ENCODE measurements around the gene C1QTNF7.

The C1QTNF7 gene

GRCh38 chr4:15427701-15428100, at the start of gene C1QTNF7:
Gene C1QTNF7, plus strand, starts transcription at chr4:15428033. Its CDS starts 7,711 bp downstream, at chr4:15435744.
- no peaks in the 10 kb centered on the region for H3K36me3 Mint-ChIP-seq
- no peaks in the 10 kb centered on the region for H3K27me3 Mint-ChIP-seq
- H3K9me3 Mint-ChIP-seq: peaks cover 8% of the 10 kb centered on the region
- H3K27ac Mint-ChIP-seq: no peak within 1 kb of the TSS
- H3K4me1 Mint-ChIP-seq: peaks cover 6% of the 10 kb centered on the region
- H3K4me3 Mint-ChIP-seq: no peak within 1 kb of the TSS
- ATAC-seq: no peak

GRCh38 chr4:15378062-15378461, 49.8 kb upstream of the C1QTNF7 start:
- Mint-ChIP-seq H3K4me1 (peaks cover 20% of the 10 kb centered on the region), H3K36me3 (no peaks in the 10 kb centered on the region), H3K27me3 (no peaks in the 10 kb centered on the region), H3K4me3 (no peak overlapping the region), H3K27ac (no peak overlapping the region), H3K9me3 (no peaks in the 10 kb centered on the region)
- ATAC-seq: no peak

GRCh38 chr4:15378493-15378892, 49.3 kb upstream of the C1QTNF7 start:
- Mint-ChIP-seq H3K4me3 (no peak overlapping the region), H3K27me3 (no peaks in the 10 kb centered on the region), H3K27ac (no peak overlapping the region), H3K4me1 (peaks cover 20% of the 10 kb centered on the region), H3K9me3 (no peaks in the 10 kb centered on the region), H3K36me3 (no peaks in the 10 kb centered on the region)
- no peak for ATAC-seq

DNA sequence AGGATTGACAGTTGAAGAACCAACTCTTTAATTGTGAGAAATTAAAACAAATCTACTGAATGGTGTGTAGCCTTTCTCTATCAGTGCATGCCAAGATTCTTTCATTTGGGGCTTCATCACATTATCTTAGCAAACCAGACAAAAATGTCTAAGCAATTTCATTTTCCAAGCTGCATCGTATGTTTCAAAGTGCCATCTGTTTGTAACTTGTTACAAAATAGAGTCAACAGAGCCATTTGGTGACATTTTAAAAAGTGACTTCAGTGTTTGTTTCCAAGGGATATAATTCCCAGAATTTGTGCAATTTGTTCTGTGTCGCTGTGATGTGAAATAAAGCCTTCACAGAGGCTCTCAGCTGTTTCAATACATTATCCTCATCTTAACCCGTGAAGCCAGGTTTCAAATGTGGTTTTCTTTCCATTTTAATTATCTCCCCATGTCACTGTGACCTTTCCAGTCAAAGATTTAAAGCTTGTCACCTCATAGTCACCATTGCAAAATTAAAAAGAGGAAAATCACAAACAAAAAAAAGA, 46.0 kb upstream of the C1QTNF7 start:
- Mint-ChIP-seq H3K4me1 (peaks cover 6% of the 10 kb centered on the region), H3K27me3 (no peaks in the 10 kb centered on the region), H3K27ac (no peak overlapping the region), H3K4me3 (no peak overlapping the region), H3K36me3 (no peaks in the 10 kb centered on the region), H3K9me3 (no peaks in the 10 kb centered on the region)
- ATAC-seq: no peak

DNA sequence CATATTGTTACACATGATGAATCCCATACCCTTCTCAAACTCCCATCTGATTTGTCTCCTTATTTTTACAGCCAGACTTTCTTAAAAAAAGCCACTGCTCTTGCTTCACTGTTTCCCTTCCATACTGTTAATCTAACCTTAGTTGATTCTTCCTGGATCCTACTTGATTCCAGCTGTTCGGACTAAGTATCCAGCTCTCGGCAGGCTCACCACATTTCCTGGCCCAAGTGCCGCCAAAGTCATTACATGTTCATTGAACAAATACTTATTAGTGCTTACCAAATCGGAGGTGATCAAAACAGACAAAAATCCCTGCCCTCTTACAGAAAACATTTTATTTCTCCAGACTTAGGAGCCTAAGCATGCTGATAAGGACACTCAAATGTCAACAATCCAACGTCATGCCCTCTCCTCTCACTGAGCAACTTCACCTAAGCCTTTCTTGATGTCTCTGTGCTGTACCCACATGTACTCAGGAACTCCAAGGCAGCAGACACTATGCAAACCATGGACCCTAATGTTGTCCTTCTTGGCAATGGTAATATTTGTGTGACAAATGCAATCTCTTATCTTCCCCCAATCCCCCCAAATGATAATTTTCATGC, 45.1 kb upstream of the C1QTNF7 start:
- H3K27me3 Mint-ChIP-seq: no peaks in the 10 kb centered on the region
- H3K4me1 Mint-ChIP-seq: peaks cover 4% of the 10 kb centered on the region
- H3K36me3 Mint-ChIP-seq: no peaks in the 10 kb centered on the region
- no peaks in the 10 kb centered on the region for H3K9me3 Mint-ChIP-seq
- no peak for ATAC-seq
- H3K4me3 Mint-ChIP-seq: no peak overlapping the region
- no peak overlapping the region for H3K27ac Mint-ChIP-seq

- H3K9me3 Mint-ChIP-seq: no peaks in the 10 kb centered on the region
- H3K27me3 Mint-ChIP-seq: no peaks in the 10 kb centered on the region
- ATAC-seq: no peak
- H3K36me3 Mint-ChIP-seq: no peaks in the 10 kb centered on the region
- H3K27ac Mint-ChIP-seq: no peak overlapping the region
- H3K4me3 Mint-ChIP-seq: no peak overlapping the region
- no peaks in the 10 kb centered on the region for H3K4me1 Mint-ChIP-seq
Observed at GRCh38 chr4:15385515-15385914, 42.3 kb upstream of the C1QTNF7 start.

GRCh38 chr4:15385928-15386327, 41.9 kb upstream of the C1QTNF7 start:
- Mint-ChIP-seq H3K9me3 (no peaks in the 10 kb centered on the region), H3K4me1 (no peaks in the 10 kb centered on the region), H3K27ac (no peak overlapping the region), H3K27me3 (no peaks in the 10 kb centered on the region), H3K36me3 (no peaks in the 10 kb centered on the region), H3K4me3 (no peak overlapping the region)
- ATAC-seq: no peak

DNA sequence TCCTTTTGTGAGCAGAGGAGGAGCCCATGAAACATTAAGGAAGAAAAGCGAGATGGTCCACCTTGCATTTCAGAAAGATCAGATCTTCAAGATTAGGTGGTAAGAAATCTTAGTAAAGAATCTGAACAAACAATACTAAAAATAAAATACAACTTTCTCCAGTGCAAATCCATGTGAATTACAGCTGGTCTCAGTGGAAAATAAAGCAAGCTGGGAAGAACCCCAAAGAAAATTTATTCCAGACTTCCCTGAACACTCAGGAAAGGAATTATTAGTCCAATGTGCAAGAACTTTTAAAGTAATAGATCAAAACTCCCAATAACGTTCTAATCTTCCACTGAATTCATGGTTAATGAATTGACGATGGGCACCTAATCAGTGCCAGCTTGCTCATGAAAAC, 37.3 kb upstream of the C1QTNF7 start:
- Mint-ChIP-seq H3K27me3 (no peaks in the 10 kb centered on the region), H3K36me3 (no peaks in the 10 kb centered on the region), H3K4me3 (no peak overlapping the region), H3K27ac (no peak overlapping the region), H3K4me1 (no peaks in the 10 kb centered on the region), H3K9me3 (no peaks in the 10 kb centered on the region)
- ATAC-seq: no peak

DNA sequence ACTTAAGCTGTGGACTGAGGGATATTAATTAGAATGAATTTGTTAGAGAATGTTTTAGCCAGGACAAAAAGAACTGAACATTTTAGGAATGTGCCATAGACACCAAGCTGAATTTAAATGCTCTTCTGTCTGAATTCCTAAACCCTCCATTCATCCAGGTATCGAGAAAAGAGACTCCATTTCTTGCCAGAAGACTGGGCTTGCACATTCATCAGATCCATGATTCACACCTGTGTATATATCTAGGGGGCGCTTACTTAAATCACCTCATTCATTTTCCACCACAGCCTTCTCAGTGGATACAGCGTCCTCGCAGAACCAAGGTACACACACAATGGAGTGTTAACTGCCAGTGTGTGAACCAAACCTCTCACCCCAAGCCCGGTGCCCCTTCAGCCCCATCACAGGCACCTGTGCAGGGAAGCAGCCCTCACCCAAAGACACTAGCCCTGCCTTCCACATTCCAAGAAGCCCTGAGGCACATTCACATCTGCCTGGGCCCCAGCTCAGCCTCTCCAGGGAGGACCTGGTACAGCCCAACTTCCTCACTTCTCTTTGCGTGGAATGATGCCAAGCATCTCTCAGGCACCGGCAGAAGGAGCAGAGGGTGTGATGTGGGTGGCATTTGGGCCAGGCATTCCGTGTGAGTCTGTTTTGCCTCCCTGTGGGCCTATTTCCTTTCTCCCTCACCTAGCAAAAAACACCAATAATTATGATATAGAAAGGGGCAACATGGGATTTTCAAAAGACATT, 35.6 kb upstream of the C1QTNF7 start:
- ATAC-seq: no peak
- Mint-ChIP-seq H3K4me1 (peaks cover 7% of the 10 kb centered on the region), H3K27ac (no peak overlapping the region), H3K27me3 (no peaks in the 10 kb centered on the region), H3K36me3 (no peaks in the 10 kb centered on the region), H3K9me3 (no peaks in the 10 kb centered on the region), H3K4me3 (no peak overlapping the region)

GRCh38 chr4:15395311-15395710, 32.5 kb upstream of the C1QTNF7 start:
- ATAC-seq: no peak
- Mint-ChIP-seq H3K4me3 (no peak overlapping the region), H3K27me3 (no peaks in the 10 kb centered on the region), H3K27ac (no peak overlapping the region), H3K36me3 (no peaks in the 10 kb centered on the region), H3K4me1 (peaks cover 14% of the 10 kb centered on the region), H3K9me3 (no peaks in the 10 kb centered on the region)

- no peaks in the 10 kb centered on the region for H3K36me3 Mint-ChIP-seq
- H3K4me3 Mint-ChIP-seq: no peak overlapping the region
- no peak overlapping the region for H3K27ac Mint-ChIP-seq
- peaks cover 24% of the 10 kb centered on the region for H3K4me1 Mint-ChIP-seq
- no peaks in the 10 kb centered on the region for H3K9me3 Mint-ChIP-seq
- peak; percentile 61 for ATAC-seq
- H3K27me3 Mint-ChIP-seq: no peaks in the 10 kb centered on the region
Observed at GRCh38 chr4:15396157-15396800, 31.6 kb upstream of the C1QTNF7 start.

DNA sequence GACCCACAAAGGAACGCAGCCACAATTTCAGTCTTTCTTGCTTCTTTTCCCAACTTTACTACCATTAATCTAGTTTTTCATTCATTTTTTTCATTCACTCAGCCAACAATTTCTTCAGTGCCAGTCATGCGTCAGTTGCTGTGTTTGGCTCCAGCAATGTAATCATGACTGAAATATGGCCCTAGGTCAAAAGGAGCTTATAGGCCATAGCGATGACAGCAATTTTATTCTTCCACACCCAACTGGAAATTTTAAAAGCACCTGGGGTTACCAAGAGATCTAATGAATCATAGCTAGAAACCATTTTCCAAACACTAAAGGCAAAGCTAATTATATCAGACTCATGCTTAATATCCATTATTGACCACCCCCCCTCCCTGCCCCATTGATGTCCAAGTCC, 29.8 kb upstream of the C1QTNF7 start:
- Mint-ChIP-seq H3K9me3 (no peaks in the 10 kb centered on the region), H3K27me3 (no peaks in the 10 kb centered on the region), H3K4me3 (no peak overlapping the region), H3K36me3 (no peaks in the 10 kb centered on the region), H3K27ac (no peak overlapping the region), H3K4me1 (peaks cover 32% of the 10 kb centered on the region)
- ATAC-seq: no peak

DNA sequence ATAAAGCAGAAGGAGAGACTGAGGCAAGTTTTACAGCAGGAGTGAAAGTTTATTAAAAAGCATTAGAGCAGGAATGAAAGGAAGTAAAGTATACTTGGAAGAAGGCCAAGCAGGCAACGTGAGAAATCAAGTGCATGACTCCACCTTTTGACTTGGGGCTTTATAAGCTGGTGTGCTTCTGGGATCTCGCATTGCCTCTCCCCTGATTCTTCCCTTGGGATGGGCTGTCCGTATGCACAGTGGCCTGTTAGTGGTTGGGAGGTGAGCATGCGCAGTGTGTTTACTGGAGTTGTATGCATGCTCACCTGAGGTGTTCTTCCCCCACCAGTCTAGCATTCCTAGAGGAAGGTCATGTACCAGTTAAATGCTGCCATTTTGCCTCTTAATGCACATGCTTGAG, 29.1 kb upstream of the C1QTNF7 start:
- peaks cover 32% of the 10 kb centered on the region for H3K4me1 Mint-ChIP-seq
- H3K36me3 Mint-ChIP-seq: no peaks in the 10 kb centered on the region
- no peak overlapping the region for H3K4me3 Mint-ChIP-seq
- H3K9me3 Mint-ChIP-seq: no peaks in the 10 kb centered on the region
- no peak overlapping the region for H3K27ac Mint-ChIP-seq
- H3K27me3 Mint-ChIP-seq: no peaks in the 10 kb centered on the region
- ATAC-seq: no peak

DNA sequence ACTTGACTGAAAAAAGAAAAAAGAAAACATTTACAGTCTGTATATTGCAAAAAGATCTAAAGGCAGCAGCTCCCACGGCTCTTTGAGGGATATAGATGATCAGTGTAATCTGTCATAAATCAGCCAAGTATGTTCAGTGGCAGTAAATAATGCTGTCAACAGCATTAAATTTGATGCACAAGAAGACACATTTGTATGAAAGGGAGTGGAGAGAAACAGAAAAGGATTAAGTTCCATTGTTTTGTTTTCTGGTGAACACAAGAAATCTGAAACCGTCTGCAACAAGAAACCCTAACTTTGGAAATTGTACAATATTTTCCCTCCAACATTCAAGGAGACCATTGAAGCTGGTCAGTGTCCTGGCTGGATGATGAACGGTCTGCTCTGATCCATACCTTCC, 27.6 kb upstream of the C1QTNF7 start:
- H3K27ac Mint-ChIP-seq: no peak overlapping the region
- no peak overlapping the region for H3K4me3 Mint-ChIP-seq
- no peaks in the 10 kb centered on the region for H3K36me3 Mint-ChIP-seq
- H3K9me3 Mint-ChIP-seq: no peaks in the 10 kb centered on the region
- ATAC-seq: no peak
- H3K27me3 Mint-ChIP-seq: no peaks in the 10 kb centered on the region
- H3K4me1 Mint-ChIP-seq: peaks cover 32% of the 10 kb centered on the region

DNA sequence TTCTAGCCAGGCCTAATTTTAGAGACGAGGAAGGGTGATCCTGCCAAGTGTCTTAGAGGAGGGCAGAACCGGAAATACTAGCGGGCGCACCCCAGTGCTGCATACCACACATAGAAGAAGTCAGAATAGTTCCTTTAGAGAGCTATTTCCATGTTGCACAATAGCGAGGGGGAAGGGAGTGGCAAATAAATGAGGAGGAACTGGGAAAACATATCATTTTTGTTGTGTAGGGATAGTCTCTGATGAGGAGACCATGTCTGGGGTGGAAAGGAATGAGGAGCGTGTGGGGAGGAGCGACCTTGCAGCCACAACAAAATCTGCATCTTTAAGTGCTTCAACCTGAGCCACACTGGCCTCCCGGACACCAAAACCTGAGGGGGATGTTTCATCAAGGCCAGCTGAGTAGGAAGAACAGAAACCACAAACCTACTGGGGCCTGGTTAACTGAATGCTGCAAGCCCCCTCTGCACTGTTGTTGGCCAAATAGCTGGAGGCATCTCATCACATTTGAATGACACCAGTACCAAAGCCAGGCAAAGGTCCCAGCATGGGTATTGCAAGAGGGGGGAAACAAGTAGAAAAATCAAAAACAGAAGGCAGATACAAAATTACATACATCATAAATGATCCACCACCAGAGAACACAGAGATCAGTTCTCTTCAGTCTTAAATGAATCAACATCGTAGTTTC, 26.7 kb upstream of the C1QTNF7 start:
- H3K36me3 Mint-ChIP-seq: no peaks in the 10 kb centered on the region
- no peaks in the 10 kb centered on the region for H3K9me3 Mint-ChIP-seq
- peaks cover 35% of the 10 kb centered on the region for H3K4me1 Mint-ChIP-seq
- H3K4me3 Mint-ChIP-seq: peak overlapping the region; percentile 49
- no peaks in the 10 kb centered on the region for H3K27me3 Mint-ChIP-seq
- ATAC-seq: peak; percentile 70
- peak overlapping the region; percentile 51 for H3K27ac Mint-ChIP-seq
